Mesendoderm (in vitro differentiated cells): ENCODE data around the gene GPRIN2.

ENCODE experiments used
- DNase-seq: peaks from one replicate; pipeline ENCODE4 v3.0.0; 2013
- H2AK5ac ChIP-seq: 2 replicates; pipeline ENCODE4 v1.6.1; 2013; ENCODE audit warnings: low read length, inconsistent platforms
- H2BK120ac ChIP-seq: 2 replicates; pipeline ENCODE4 v1.6.1; 2013; ENCODE audit warnings: low read depth, mild to moderate bottlenecking, low read length, moderate library complexity, mixed read lengths
- H2BK15ac ChIP-seq: replicated peaks from 2 replicates; pipeline ENCODE4 v1.6.1; 2013; ENCODE audit warnings: low read depth, mild to moderate bottlenecking, moderate library complexity
- H2BK5ac ChIP-seq: 2 replicates; pipeline ENCODE4 v1.6.1; 2013; ENCODE audit warnings: low read length, inconsistent platforms
- H3K18ac ChIP-seq: 2 replicates; pipeline ENCODE4 v1.6.1; 2013; ENCODE audit warnings: mild to moderate bottlenecking, low read length, mixed read lengths
- H3K23ac ChIP-seq: one replicate; pipeline ENCODE4 v1.6.1; 2013; ENCODE audit warnings: low read length
- H3K27ac ChIP-seq: 2 replicates; pipeline ENCODE4 v1.5.1; 2013; ENCODE audit warnings: low read depth, mild to moderate bottlenecking, inconsistent platforms, low read length, moderate library complexity
- H3K27me3 ChIP-seq: 2 replicates; pipeline ENCODE4 v1.6.1; 2013; ENCODE audit warnings: low read length, control low read depth, mild to moderate bottlenecking, inconsistent platforms; ENCODE audit not compliant: insufficient read depth, poor library complexity
- H3K36me3 ChIP-seq: 2 replicates; pipeline ENCODE4 v1.6.1; 2013; ENCODE audit warnings: low read length, inconsistent platforms; ENCODE audit not compliant: control insufficient read depth, insufficient read depth
- H3K4ac ChIP-seq: one replicate; pipeline ENCODE4 v1.6.1; 2013; ENCODE audit warnings: low read depth, mild to moderate bottlenecking, low read length, moderate library complexity
- H3K4me1 ChIP-seq: 2 replicates; pipeline ENCODE4 v1.6.1; 2013; ENCODE audit warnings: low read depth, low read length, inconsistent platforms; ENCODE audit not compliant: control insufficient read depth
- H3K4me2 ChIP-seq: 2 replicates; pipeline ENCODE4 v1.6.1; 2013; ENCODE audit warnings: low read length
- H3K4me3 ChIP-seq: 2 replicates; pipeline ENCODE4 v1.5.1; 2013; ENCODE audit warnings: mild to moderate bottlenecking, low read length
- H3K56ac ChIP-seq: one replicate; pipeline ENCODE4 v1.6.1; 2013; ENCODE audit warnings: low read length
- H3K79me1 ChIP-seq: 2 replicates; pipeline ENCODE4 v1.6.1; 2013; ENCODE audit warnings: low read length, inconsistent platforms
- H3K79me2 ChIP-seq: 2 replicates; pipeline ENCODE4 v1.6.1; 2013; ENCODE audit warnings: mild to moderate bottlenecking, low read length; ENCODE audit not compliant: control insufficient read depth, insufficient read depth
- H3K9ac ChIP-seq: 2 replicates; pipeline ENCODE4 v1.6.1; 2013; ENCODE audit warnings: low read length, inconsistent platforms
- H4K5ac ChIP-seq: one replicate; pipeline ENCODE4 v1.6.1; 2013; ENCODE audit warnings: low read length
- H4K8ac ChIP-seq: one replicate; pipeline ENCODE4 v1.6.1; 2013; ENCODE audit warnings: low read depth, mild to moderate bottlenecking, control low read depth, low read length, moderate library complexity
- whole genome bisulfite sequencing: extraction: QIAGEN DNeasy Blood & Tissue Kit; methylation state at CpG from one replicate; pipeline ENCODE4 v1.1.7; 2013; ENCODE audit warnings: low lambda C conversion rate, missing lambda C conversion rate; ENCODE audit not compliant: insufficient coverage; ENCODE audit errors: extremely low coverage; 5-methylcytosine and 5-hydroxymethylcytosine counted together

GPRIN2 gene

GRCh38 chr10:46549171-46550075 is 7.0 kb downstream of the GPRIN2 start:
- WGBS = no CpG with 5 or more reads among the region's 31 CpGs

GRCh38 chr10:46548498-46549090 is 7.9 kb downstream of the GPRIN2 start:
- no peak overlapping the region for H2AK5ac ChIP-seq
- no peak for DNase-seq
- no peak overlapping the region for H3K4me2 ChIP-seq

More at GRCh38 chr10:46549171-46550075, 7.0 kb downstream of the GPRIN2 start:
- Histone ChIP-seq H3K56ac (no peak overlapping the region), H3K79me2 (no peaks in the 10 kb centered on the region), H3K4me2 (no peak overlapping the region), H3K27ac (no peak overlapping the region), H3K9ac (no peak overlapping the region), H3K36me3 (no peaks in the 10 kb centered on the region), H2BK120ac (no peak overlapping the region), H3K79me1 (no peaks in the 10 kb centered on the region), H2AK5ac (no peak overlapping the region), H3K4ac (no peak overlapping the region), H3K4me1 (peaks cover 5% of the 10 kb centered on the region), H3K23ac (no peak overlapping the region), H3K4me3 (no peak overlapping the region), H4K5ac (no peak overlapping the region), H3K27me3 (no peaks in the 10 kb centered on the region), H2BK15ac (no peak overlapping the region), H4K8ac (no peak overlapping the region), H3K18ac (no peak overlapping the region), H2BK5ac (no peak overlapping the region)
- no peak for DNase-seq

GRCh38 chr10:46547541-46548497 is 8.6 kb downstream of the GPRIN2 start:
- no peaks in the 10 kb centered on the region for H3K36me3 ChIP-seq

More at GRCh38 chr10:46548498-46549090, 7.9 kb downstream of the GPRIN2 start:
- H2BK5ac ChIP-seq = no peak overlapping the region
- H3K4ac ChIP-seq = no peak overlapping the region
- H3K27ac ChIP-seq = no peak overlapping the region
- H3K23ac ChIP-seq = no peak overlapping the region
- no CpG with 5 or more reads among the region's 7 CpGs for WGBS
- peaks cover 5% of the 10 kb centered on the region for H3K4me1 ChIP-seq
- H4K5ac ChIP-seq = no peak overlapping the region
- H3K9ac ChIP-seq = no peak overlapping the region
- no peaks in the 10 kb centered on the region for H3K79me1 ChIP-seq
- H3K18ac ChIP-seq = no peak overlapping the region
- no peaks in the 10 kb centered on the region for H3K27me3 ChIP-seq
- no peak overlapping the region for H2BK15ac ChIP-seq
- no peaks in the 10 kb centered on the region for H3K79me2 ChIP-seq
- no peak overlapping the region for H4K8ac ChIP-seq
- no peaks in the 10 kb centered on the region for H3K36me3 ChIP-seq
- no peak overlapping the region for H2BK120ac ChIP-seq
- H3K4me3 ChIP-seq = no peak overlapping the region
- H3K56ac ChIP-seq = no peak overlapping the region

GRCh38 chr10:46546591-46547540 is 9.6 kb downstream of the GPRIN2 start:
- H2AK5ac ChIP-seq = no peak overlapping the region
- peaks cover 8% of the 10 kb centered on the region for H3K4me1 ChIP-seq
- no peaks in the 10 kb centered on the region for H3K27me3 ChIP-seq

More at GRCh38 chr10:46547541-46548497, 8.6 kb downstream of the GPRIN2 start:
- no CpG with 5 or more reads among the region's 11 CpGs for WGBS
- no peak overlapping the region for H3K9ac ChIP-seq
- H3K4ac ChIP-seq = no peak overlapping the region
- H3K23ac ChIP-seq = no peak overlapping the region
- DNase-seq = no peak
- H3K4me2 ChIP-seq = no peak overlapping the region
- no peak overlapping the region for H2BK5ac ChIP-seq
- H3K27ac ChIP-seq = no peak overlapping the region
- no peak overlapping the region for H3K18ac ChIP-seq
- H4K5ac ChIP-seq = no peak overlapping the region
- no peak overlapping the region for H4K8ac ChIP-seq
- H2AK5ac ChIP-seq = no peak overlapping the region
- H3K4me3 ChIP-seq = no peak overlapping the region
- no peaks in the 10 kb centered on the region for H3K79me1 ChIP-seq
- no peaks in the 10 kb centered on the region for H3K79me2 ChIP-seq
- no peak overlapping the region for H2BK120ac ChIP-seq
- H3K56ac ChIP-seq = no peak overlapping the region
- H3K27me3 ChIP-seq = no peaks in the 10 kb centered on the region
- peaks cover 5% of the 10 kb centered on the region for H3K4me1 ChIP-seq
- H2BK15ac ChIP-seq = no peak overlapping the region

More at GRCh38 chr10:46546591-46547540, 9.6 kb downstream of the GPRIN2 start:
- Histone ChIP-seq H2BK15ac (no peak overlapping the region), H3K4me2 (no peak overlapping the region), H2BK120ac (no peak overlapping the region), H3K79me2 (no peaks in the 10 kb centered on the region), H4K8ac (no peak overlapping the region), H3K18ac (no peak overlapping the region), H3K36me3 (no peaks in the 10 kb centered on the region), H3K4ac (no peak overlapping the region), H2BK5ac (no peak overlapping the region), H3K23ac (no peak overlapping the region), H3K9ac (no peak overlapping the region), H3K56ac (no peak overlapping the region), H3K79me1 (no peaks in the 10 kb centered on the region), H4K5ac (no peak overlapping the region), H3K4me3 (no peak overlapping the region), H3K27ac (no peak overlapping the region)
- no CpG with 5 or more reads among the region's 11 CpGs for WGBS
- DNase-seq = no peak
